Measurements from ENCODE around the gene SDK1.

- TF ChIP-seq POLR2A (IDR thresholded peaks at IDR 0.05), result no peak
- TF ChIP-seq POLR2AphosphoS5 (IDR thresholded peaks at IDR 0.05), result no peak
- TF ChIP-seq, protein P1, sequence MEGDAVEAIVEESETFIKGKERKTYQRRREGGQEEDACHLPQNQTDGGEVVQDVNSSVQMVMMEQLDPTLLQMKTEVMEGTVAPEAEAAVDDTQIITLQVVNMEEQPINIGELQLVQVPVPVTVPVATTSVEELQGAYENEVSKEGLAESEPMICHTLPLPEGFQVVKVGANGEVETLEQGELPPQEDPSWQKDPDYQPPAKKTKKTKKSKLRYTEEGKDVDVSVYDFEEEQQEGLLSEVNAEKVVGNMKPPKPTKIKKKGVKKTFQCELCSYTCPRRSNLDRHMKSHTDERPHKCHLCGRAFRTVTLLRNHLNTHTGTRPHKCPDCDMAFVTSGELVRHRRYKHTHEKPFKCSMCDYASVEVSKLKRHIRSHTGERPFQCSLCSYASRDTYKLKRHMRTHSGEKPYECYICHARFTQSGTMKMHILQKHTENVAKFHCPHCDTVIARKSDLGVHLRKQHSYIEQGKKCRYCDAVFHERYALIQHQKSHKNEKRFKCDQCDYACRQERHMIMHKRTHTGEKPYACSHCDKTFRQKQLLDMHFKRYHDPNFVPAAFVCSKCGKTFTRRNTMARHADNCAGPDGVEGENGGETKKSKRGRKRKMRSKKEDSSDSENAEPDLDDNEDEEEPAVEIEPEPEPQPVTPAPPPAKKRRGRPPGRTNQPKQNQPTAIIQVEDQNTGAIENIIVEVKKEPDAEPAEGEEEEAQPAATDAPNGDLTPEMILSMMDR (IDR thresholded peaks at IDR 0.05), result no peak
These were observed 873.4 kb downstream of the SDK1 start for GRCh38 chr7:4174451-4174850.
